GM18867 (cell line): ENCODE results near the gene DHRSX.
"Not testable (repeated sequence)": the region's sequence is repeated elsewhere in the genome, so short reads cannot be mapped to it uniquely, and the experiment has no call there.

ENCODE experiments used
- ATAC-seq: cut with Tn5 transposase; IDR thresholded peaks from one replicate; pipeline ENCODE4 v1.9.1; 2021; ENCODE audit warnings: mild to moderate bottlenecking, moderate library complexity; ENCODE audit not compliant: unreplicated experiment

Gene DHRSX

GRCh38 chrX:2427737-2428136, 73.0 kb downstream of the DHRSX start:
- no peak for ATAC-seq

- ATAC-seq, result no peak
These were observed 73.6 kb downstream of the DHRSX start for GRCh38 chrX:2427147-2427546.

GRCh38 chrX:2426289-2426882, 74.4 kb downstream of the DHRSX start:
- ATAC-seq, result no peak

- ATAC-seq, result no peak
These were observed 75.3 kb downstream of the DHRSX start for GRCh38 chrX:2425286-2426071.

GRCh38 chrX:2424317-2424716, 76.5 kb downstream of the DHRSX start:
- ATAC-seq, result no peak

- no peak for ATAC-seq
These were observed 76.9 kb downstream of the DHRSX start for GRCh38 chrX:2423899-2424298.

GRCh38 chrX:2423282-2423681, 77.5 kb downstream of the DHRSX start:
- no peak for ATAC-seq

GRCh38 chrX:2419418-2419817, 81.4 kb downstream of the DHRSX start:
- not testable (repeated sequence) for ATAC-seq

- no peak for ATAC-seq
These were observed 82.8 kb downstream of the DHRSX start for GRCh38 chrX:2418000-2418399.

- ATAC-seq, result no peak
These were observed 83.7 kb downstream of the DHRSX start for GRCh38 chrX:2416851-2417604.

GRCh38 chrX:2414384-2414783, 86.4 kb downstream of the DHRSX start:
- no peak for ATAC-seq

GRCh38 chrX:2413969-2414368, 86.8 kb downstream of the DHRSX start:
- no peak for ATAC-seq

- ATAC-seq, result no peak
These were observed 88.6 kb downstream of the DHRSX start for GRCh38 chrX:2412131-2412530.

- ATAC-seq, result no peak
These were observed 90.3 kb downstream of the DHRSX start for GRCh38 chrX:2410279-2411020.

GRCh38 chrX:2409796-2410195, 91.0 kb downstream of the DHRSX start:
- no peak for ATAC-seq

- no peak for ATAC-seq
These were observed 91.9 kb downstream of the DHRSX start for GRCh38 chrX:2408856-2409255.

GRCh38 chrX:2406891-2407518, 93.8 kb downstream of the DHRSX start:
- ATAC-seq, result no peak

GRCh38 chrX:2404776-2405175, 96.0 kb downstream of the DHRSX start:
- no peak for ATAC-seq

GRCh38 chrX:2402361-2402690, 98.5 kb downstream of the DHRSX start:
- ATAC-seq, result no peak

- ATAC-seq, result no peak
These were observed 99.0 kb downstream of the DHRSX start for GRCh38 chrX:2401590-2402360.
